ENCODE measurements around the gene PRIMA1. TPM values are rescaled to one million over a fixed set of nuclear protein-coding genes. Genes with fewer than 3 reads are reported as not detected.

Gene PRIMA1
- total RNA-seq, 4 donors from 2014 or later: 14.0 to 28.8 (median 16.4) TPM

GRCh38 chr14:93734086-93734822 lies 54.0 kb downstream of the PRIMA1 start:
- Histone ChIP-seq H3K9me3 (no peaks in the 10 kb centered on the region), H3K4me3 (no peak overlapping the region), H3K4me1 (peaks cover 0 to 11% (median 0%) of the 10 kb centered on the region in 3 donors), H3K27ac (peak overlapping the region in 1 of 4 donors; percentile 35), H3K36me3 (peaks cover 0 to 54% of the 10 kb centered on the region in 2 donors), H3K27me3 (no peaks in the 10 kb centered on the region)
- TF ChIP-seq POLR2A (IDR thresholded peaks at IDR 0.05): no peak
- 87% methylated on average over 4 of the region's 25 CpGs; no CpG with 5 or more reads in 1 of the 2 donors for WGBS, 2 donors (ENCODE audit: low coverage in 1 of 2)
- ATAC-seq: no peak

- H3K36me3 ChIP-seq: peaks cover 0 to 60% of the 10 kb centered on the region in 2 donors
- 33 to 48% methylated on average over 2 to 3 of the region's 6 CpGs for WGBS, 2 donors (ENCODE audit: low coverage in 1 of 2)
- peaks cover 0 to 11% (median 0%) of the 10 kb centered on the region in 3 donors for H3K4me1 ChIP-seq
- H3K4me3 ChIP-seq: no peak overlapping the region
- H3K27me3 ChIP-seq: no peaks in the 10 kb centered on the region
- H3K9me3 ChIP-seq: no peaks in the 10 kb centered on the region
- TF ChIP-seq POLR2AphosphoS5 (IDR thresholded peaks at IDR 0.05): no peak
- no peak for TF ChIP-seq CTCF (IDR thresholded peaks at IDR 0.05)
- no peak for TF ChIP-seq EP300 (IDR thresholded peaks at IDR 0.05)
- TF ChIP-seq POLR2A (IDR thresholded peaks at IDR 0.05): no peak
- H3K27ac ChIP-seq: peak overlapping the region in 1 of 4 donors; percentile 21
- no peak for ATAC-seq
Observed at GRCh38 chr14:93733631-93734030, 54.7 kb downstream of the PRIMA1 start.

- Histone ChIP-seq H3K36me3 (peaks cover 0 to 64% of the 10 kb centered on the region in 2 donors), H3K27me3 (no peaks in the 10 kb centered on the region), H3K27ac (no peak overlapping the region), H3K4me3 (no peak overlapping the region), H3K9me3 (no peaks in the 10 kb centered on the region), H3K4me1 (peaks cover 0 to 8% (median 0%) of the 10 kb centered on the region in 3 donors)
- no peak for ATAC-seq
- TF ChIP-seq POLR2AphosphoS5 (IDR thresholded peaks at IDR 0.05) (no peak), POLR2A (IDR thresholded peaks at IDR 0.05) (no peak), CTCF (IDR thresholded peaks at IDR 0.05) (no peak), EP300 (IDR thresholded peaks at IDR 0.05) (no peak)
- 56% methylated on average over 3 of the region's 11 CpGs; no CpG with 5 or more reads in 1 of the 2 donors for WGBS, 2 donors (ENCODE audit: low coverage in 1 of 2)
Observed at GRCh38 chr14:93733231-93733630, 55.1 kb downstream of the PRIMA1 start.

- 80% methylated on average over 1 of the region's 10 CpGs; no CpG with 5 or more reads in 1 of the 2 donors for WGBS, 2 donors (ENCODE audit: low coverage in 1 of 2)
- Histone ChIP-seq H3K4me1 (peaks cover 0 to 1% (median 0%) of the 10 kb centered on the region in 3 donors), H3K27ac (no peak overlapping the region)
Observed at GRCh38 chr14:93732524-93732923, 55.8 kb downstream of the PRIMA1 start.

GRCh38 chr14:93731753-93732152 lies 56.5 kb downstream of the PRIMA1 start:
- Histone ChIP-seq H3K36me3 (peaks cover 0 to 71% of the 10 kb centered on the region in 2 donors), H3K9me3 (no peaks in the 10 kb centered on the region), H3K4me1 (no peaks in the 10 kb centered on the region), H3K4me3 (no peak overlapping the region), H3K27ac (no peak overlapping the region), H3K27me3 (no peaks in the 10 kb centered on the region)
- ATAC-seq: no peak
- TF ChIP-seq POLR2AphosphoS5 (IDR thresholded peaks at IDR 0.05): no peak
- TF ChIP-seq EP300 (IDR thresholded peaks at IDR 0.05): no peak
- TF ChIP-seq POLR2A (IDR thresholded peaks at IDR 0.05): no peak
- no peak for TF ChIP-seq CTCF (IDR thresholded peaks at IDR 0.05)
- WGBS, 2 donors (ENCODE audit: low coverage in 1 of 2): no CpG with 5 or more reads among the region's 7 CpGs

More at GRCh38 chr14:93732524-93732923, 55.8 kb downstream of the PRIMA1 start:
- H3K4me3 ChIP-seq: no peak overlapping the region
- peaks cover 0 to 70% of the 10 kb centered on the region in 2 donors for H3K36me3 ChIP-seq
- H3K9me3 ChIP-seq: no peaks in the 10 kb centered on the region
- ATAC-seq: no peak
- H3K27me3 ChIP-seq: no peaks in the 10 kb centered on the region
- TF ChIP-seq CTCF (IDR thresholded peaks at IDR 0.05): no peak
